ENCODE measurements around the gene MPRIP.

MPRIP gene

GRCh38 chr17:17107891-17108431 lies 65.7 kb downstream of the MPRIP start:
- DNase-seq (ENCODE audit: low read depth in 2 of 2): no peak

GRCh38 chr17:17108451-17109049 lies 66.3 kb downstream of the MPRIP start:
- no peak for DNase-seq (ENCODE audit: low read depth in 2 of 2)

GRCh38 chr17:17109256-17109655 lies 67.0 kb downstream of the MPRIP start:
- DNase-seq (ENCODE audit: low read depth in 2 of 2): no peak

- DNase-seq (ENCODE audit: low read depth in 2 of 2): no peak
Observed at GRCh38 chr17:17109907-17110306, 67.7 kb downstream of the MPRIP start.

GRCh38 chr17:17110520-17110919 lies 68.3 kb downstream of the MPRIP start:
- DNase-seq (ENCODE audit: low read depth in 2 of 2): no peak

GRCh38 chr17:17111401-17112393 lies 69.4 kb downstream of the MPRIP start:
- DNase-seq (ENCODE audit: low read depth in 2 of 2): no peak

GRCh38 chr17:17112628-17113200 lies 70.5 kb downstream of the MPRIP start:
- no peak for DNase-seq (ENCODE audit: low read depth in 2 of 2)

GRCh38 chr17:17114592-17115225 lies 72.5 kb downstream of the MPRIP start:
- DNase-seq (ENCODE audit: low read depth in 2 of 2): no peak

GRCh38 chr17:17115620-17116019 lies 73.4 kb downstream of the MPRIP start:
- no peak for DNase-seq (ENCODE audit: low read depth in 2 of 2)

GRCh38 chr17:17116406-17116805 lies 74.1 kb downstream of the MPRIP start:
- no peak for DNase-seq (ENCODE audit: low read depth in 2 of 2)

- DNase-seq (ENCODE audit: low read depth in 2 of 2): no peak
Observed at GRCh38 chr17:17117923-17118322, 75.7 kb downstream of the MPRIP start.

GRCh38 chr17:17118399-17118798 lies 76.1 kb downstream of the MPRIP start:
- DNase-seq (ENCODE audit: low read depth in 2 of 2): no peak

- DNase-seq (ENCODE audit: low read depth in 2 of 2): no peak
Observed at GRCh38 chr17:17119106-17119505, 76.8 kb downstream of the MPRIP start.

GRCh38 chr17:17119533-17119932 lies 77.3 kb downstream of the MPRIP start:
- DNase-seq (ENCODE audit: low read depth in 2 of 2): peak in 1 of 2 donors; percentile 31

GRCh38 chr17:17120294-17120693 lies 78.0 kb downstream of the MPRIP start:
- no peak for DNase-seq (ENCODE audit: low read depth in 2 of 2)

GRCh38 chr17:17120701-17121100 lies 78.4 kb downstream of the MPRIP start:
- no peak for DNase-seq (ENCODE audit: low read depth in 2 of 2)

- DNase-seq (ENCODE audit: low read depth in 2 of 2): no peak
Observed at GRCh38 chr17:17121162-17121561, 78.9 kb downstream of the MPRIP start.

- DNase-seq (ENCODE audit: low read depth in 2 of 2): no peak
Observed at GRCh38 chr17:17122781-17123483, 80.7 kb downstream of the MPRIP start.

- no peak for DNase-seq (ENCODE audit: low read depth in 2 of 2)
Observed at GRCh38 chr17:17124341-17124740, 82.1 kb downstream of the MPRIP start.

- no peak for DNase-seq (ENCODE audit: low read depth in 2 of 2)
Observed at GRCh38 chr17:17125136-17126084, 83.2 kb downstream of the MPRIP start.

Data from stimulated activated CD4-positive, alpha-beta T cell treated with anti-CD3 and anti-CD28 coated beads, Interleukin-1b, Interleukin-23, amount 100 ng/mL, for 1 hour (primary cell).